HS-27A (cell line): ENCODE data around the gene CNTNAP2.
"Not testable (repeated sequence)": the region's sequence is repeated elsewhere in the genome, so short reads cannot be mapped to it uniquely, and the experiment has no call there.

Experiments used
- DNase-seq: peaks from one replicate; pipeline ENCODE4 v3.0.0-alpha.2; 2012; ENCODE audit warnings: low read depth, missing footprints

CNTNAP2 gene

GRCh38 chr7:148402159-148402558 is 2285.6 kb downstream of the CNTNAP2 start:
- DNase-seq: no peak

DNA sequence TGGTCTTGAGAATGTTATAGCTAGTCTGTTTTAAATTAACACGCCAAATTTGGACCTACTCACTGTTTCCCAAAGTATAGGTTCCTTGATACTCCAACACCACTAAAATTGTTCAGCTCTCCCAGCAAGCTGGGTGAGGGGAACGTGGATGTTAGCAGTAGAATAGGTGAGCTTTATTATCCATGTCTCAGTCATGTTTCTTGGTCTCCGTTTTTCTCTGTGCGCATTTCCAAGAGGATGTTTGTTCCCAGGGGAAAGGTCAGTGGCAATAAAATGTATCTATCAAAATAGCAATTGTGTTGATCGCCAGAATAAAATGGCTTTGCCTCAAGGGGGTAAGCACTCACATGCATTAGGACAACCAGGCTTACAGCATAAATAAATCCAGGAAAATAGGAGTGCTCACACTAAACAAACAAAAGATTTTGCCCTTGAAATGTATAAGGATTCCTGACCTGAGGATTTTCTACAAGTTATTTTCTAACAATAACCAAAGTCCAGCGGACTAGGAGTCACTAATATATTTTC is 2286.9 kb downstream of the CNTNAP2 start:
- no peak for DNase-seq

DNA sequence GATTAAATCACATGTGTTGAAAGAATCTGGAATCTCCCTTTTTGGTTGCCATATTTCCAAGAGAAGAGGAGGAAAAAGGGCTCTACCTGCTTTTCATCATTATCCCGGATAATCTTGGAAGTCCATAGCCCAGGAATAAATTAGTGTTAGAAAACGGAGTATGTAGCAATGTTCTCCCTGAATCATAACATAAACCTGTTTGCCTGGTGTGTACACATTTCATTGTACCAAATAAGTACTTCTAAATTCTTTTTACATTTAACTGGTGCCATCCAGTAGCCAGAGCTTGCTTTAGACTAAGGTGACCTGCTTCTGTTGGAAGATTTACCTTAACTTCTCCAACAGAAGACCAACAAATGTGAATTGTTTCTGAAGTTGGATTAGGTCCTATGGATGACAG is 2291.7 kb downstream of the CNTNAP2 start:
- DNase-seq: no peak

- no peak for DNase-seq
Measured at GRCh38 chr7:148410905-148411304, 2294.3 kb downstream of the CNTNAP2 start.

DNA sequence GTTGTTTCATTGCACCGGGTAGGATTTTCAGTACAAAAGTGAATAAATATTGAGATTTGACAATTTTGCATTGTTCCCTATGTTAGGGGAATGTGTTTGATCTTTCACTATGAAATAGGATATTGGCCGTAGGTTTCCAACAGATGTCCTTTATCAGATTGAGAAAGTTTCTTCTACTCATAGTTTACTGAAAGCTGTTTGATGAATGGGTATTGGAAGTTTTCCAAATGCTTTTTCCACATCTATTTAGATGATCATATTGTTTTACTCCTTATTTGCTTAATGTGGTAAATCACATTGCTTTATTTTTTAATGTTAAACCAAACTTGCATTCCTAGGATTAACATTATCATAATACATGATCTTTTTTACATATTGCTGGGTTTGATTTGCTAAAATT is 2296.1 kb downstream of the CNTNAP2 start:
- no peak for DNase-seq

GRCh38 chr7:148419856-148420832 is 2303.5 kb downstream of the CNTNAP2 start:
- no peak for DNase-seq

GRCh38 chr7:148422030-148422429 is 2305.4 kb downstream of the CNTNAP2 start:
- DNase-seq: no peak

DNA sequence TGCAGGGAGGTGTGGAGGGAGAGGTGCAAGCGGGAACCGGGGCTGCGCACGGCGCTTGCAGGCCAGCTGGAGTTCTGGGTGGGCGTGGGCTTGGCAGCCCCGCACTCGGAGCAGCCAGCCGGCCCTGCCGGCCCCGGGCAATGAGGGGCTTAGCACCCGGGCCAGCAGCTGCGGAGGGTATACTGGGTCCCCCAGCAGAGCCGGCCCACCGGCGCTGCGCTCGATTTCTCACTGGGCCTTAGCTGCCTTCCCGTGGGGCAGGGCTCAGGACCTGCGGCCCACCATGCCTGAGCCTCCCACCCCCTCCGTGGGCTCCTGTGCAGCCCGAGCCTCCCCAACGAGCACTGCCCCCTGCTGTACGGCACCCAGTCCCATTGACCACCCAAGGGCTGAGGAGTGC is 2309.8 kb downstream of the CNTNAP2 start:
- not testable (repeated sequence) for DNase-seq

DNA sequence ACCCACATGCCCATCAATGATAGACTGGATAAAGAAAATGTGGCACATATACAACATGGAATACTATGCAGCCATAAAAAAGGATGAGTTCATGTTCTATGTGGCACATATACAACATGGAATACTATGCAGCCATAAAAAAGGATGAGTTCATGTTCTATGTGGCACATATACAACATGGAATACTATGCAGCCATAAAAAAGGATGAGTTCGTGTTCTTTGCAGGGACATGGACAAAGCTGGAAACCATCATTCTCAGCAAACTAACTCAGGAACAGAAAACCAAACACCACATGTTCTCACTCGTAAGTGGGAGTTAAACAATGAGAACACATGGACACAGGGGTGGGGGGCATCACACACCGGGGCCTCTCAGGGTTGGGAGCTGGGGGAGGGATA is 2314.1 kb downstream of the CNTNAP2 start:
- DNase-seq: not testable (repeated sequence)

GRCh38 chr7:148433521-148434180 is 2317.1 kb downstream of the CNTNAP2 start:
- DNase-seq: no peak

- DNase-seq: no peak
Measured at GRCh38 chr7:148434181-148434757, 2317.7 kb downstream of the CNTNAP2 start.

DNA sequence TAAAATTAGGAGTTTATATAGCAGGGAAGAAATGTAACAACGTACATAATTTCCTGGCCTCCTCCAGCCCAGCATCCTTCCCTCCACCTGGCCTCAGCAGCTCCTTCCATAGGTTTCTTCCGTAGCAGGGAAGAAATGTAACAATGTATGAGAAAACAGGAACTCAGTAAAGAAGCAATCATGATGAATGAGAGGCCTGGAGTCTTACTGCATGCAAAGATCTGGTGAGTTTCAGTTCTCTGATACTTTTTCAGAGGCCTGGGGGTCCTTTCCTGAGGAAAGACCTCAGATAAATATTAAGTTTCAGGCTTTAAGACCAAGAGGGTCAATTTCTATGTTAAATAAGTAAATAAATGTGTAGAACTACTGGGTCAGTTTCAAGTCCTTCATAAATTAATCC is 2318.3 kb downstream of the CNTNAP2 start:
- no peak for DNase-seq

- DNase-seq: no peak
Measured at GRCh38 chr7:148435715-148436114, 2319.1 kb downstream of the CNTNAP2 start.

- DNase-seq: no peak
Measured at GRCh38 chr7:148436135-148436534, 2319.5 kb downstream of the CNTNAP2 start.

GRCh38 chr7:148436571-148436970 is 2320.0 kb downstream of the CNTNAP2 start:
- DNase-seq: no peak

GRCh38 chr7:148437043-148437442 is 2320.4 kb downstream of the CNTNAP2 start:
- no peak for DNase-seq

GRCh38 chr7:148442141-148442655 is 2325.6 kb downstream of the CNTNAP2 start:
- no peak for DNase-seq

DNA sequence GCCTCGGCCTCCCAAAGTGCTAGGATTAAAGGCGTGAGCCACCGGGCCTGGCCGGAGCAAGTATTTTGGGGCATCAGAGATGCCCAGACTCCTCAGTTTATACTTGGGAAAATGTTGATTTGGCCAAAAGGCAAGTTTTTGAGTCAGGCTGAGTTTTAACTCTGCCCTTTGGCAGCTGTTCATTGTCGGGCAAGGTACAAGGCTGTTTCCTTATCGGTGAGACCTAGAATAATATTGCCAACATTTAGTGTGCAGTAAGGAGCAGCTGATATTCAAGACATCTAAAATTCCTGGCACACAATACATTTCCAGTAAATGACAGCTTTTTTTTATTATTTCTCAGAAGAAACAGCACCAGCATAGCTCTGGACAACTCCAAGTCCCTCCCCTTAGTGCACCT is 2326.3 kb downstream of the CNTNAP2 start:
- DNase-seq: no peak

DNA sequence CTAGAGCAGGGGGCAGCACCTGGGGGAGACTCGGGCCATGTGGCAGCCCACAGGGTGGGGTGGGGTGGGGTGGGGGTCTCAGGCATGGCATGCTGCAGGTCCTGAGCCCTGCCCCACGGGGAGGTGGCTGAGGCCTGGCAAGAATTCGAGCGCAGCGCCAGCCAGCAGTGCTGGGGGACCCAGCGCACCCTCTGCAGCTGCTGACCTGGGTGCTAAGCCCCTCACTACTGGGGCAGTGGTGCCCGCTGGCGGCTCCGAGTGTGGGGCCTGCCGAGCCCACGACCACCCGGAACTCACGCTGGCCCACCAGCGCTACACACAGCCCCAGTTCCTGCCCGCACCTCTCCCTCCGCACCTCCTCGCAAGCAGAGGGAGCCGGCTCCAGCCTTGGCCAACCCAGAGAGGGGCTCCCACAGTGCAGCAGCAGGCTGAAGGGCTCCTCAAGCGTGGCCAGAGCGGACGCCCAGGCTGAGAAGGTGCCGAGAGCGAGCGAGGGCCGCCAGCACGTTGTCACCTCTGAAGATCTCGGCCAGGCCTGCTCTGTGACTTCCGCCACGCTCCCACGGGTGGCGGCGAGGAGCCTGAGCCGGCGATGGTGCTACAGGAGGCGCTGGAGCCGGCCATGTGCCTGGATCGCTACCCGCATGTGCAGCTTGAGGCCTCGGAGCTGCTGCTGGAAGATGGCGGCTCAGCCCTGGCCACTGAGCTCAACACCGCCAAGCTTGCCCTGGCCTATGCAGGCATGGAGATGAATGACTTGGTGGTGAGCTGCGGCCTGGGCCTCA is 2328.9 kb downstream of the CNTNAP2 start:
- DNase-seq: no peak

- DNase-seq: no peak
Measured at GRCh38 chr7:148447221-148447849, 2330.7 kb downstream of the CNTNAP2 start.

GRCh38 chr7:148451526-148451925 is 2334.9 kb downstream of the CNTNAP2 start:
- not testable (repeated sequence) for DNase-seq
